GM19463 (cell line): ENCODE results near the gene CCDC91.
"Not testable (repeated sequence)": the region's sequence is repeated elsewhere in the genome, so short reads cannot be mapped to it uniquely, and the experiment has no call there.

ENCODE experiments used
- ATAC-seq: cut with Tn5 transposase; IDR thresholded peaks from one replicate; pipeline ENCODE4 v1.9.1; 2021; ENCODE audit warnings: mild to moderate bottlenecking, moderate library complexity; ENCODE audit not compliant: unreplicated experiment

Gene CCDC91

DNA sequence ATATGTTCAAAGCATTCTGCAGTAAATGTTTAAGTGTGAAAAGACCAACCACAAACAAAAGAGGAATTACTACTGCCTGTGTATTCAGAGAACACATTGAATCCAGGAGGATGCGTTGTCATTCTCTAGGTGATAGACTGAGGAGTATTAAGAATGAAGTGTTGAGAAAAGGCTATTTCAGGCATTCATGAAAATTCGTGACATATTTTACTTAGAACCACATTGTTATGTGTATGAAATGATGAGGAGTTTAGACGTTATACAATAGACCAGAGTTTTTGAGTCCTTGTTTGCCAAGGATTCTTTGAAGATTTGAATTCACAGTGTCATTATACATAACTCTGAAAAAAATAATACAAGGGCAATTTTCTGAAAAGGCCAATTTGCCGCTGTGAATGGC lies 251.8 kb downstream of the CCDC91 start:
- ATAC-seq: no peak

DNA sequence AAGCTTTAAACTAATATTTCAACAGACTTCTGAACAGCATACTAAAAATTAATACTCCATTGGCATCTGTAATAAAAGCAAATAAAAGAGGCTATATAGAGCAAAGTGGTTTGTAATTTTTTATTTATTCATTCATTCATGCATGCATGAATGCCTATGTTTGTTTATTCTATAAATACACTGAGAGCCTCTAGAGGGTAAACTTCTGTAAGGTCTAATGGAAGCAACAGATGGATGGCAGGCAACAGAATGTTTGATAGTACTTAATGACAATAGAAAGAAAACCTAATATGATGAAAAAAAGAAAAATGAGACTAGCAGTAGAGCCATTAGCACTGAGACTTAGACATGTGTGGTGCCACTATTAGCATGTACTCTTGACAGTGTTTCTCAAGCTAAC lies 253.1 kb downstream of the CCDC91 start:
- ATAC-seq: no peak

DNA sequence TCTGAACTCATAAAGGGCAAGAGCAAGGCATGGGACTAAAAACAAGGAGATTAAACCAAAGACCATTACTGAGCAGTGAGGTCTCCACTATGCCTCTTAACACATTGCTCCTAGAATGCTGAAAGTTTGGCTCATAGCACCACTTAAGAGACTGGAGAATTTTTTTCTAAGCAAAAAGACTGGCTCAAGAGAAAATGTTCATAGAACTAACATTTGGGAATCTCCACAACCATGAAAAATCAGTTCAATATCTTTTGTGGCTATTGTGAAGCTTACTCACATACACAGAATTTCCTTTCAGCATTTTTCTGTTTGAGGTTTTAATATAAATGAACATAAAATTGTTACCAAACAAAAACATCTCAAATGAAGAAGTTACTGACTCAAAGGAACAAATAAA lies 255.8 kb downstream of the CCDC91 start:
- ATAC-seq: no peak

DNA sequence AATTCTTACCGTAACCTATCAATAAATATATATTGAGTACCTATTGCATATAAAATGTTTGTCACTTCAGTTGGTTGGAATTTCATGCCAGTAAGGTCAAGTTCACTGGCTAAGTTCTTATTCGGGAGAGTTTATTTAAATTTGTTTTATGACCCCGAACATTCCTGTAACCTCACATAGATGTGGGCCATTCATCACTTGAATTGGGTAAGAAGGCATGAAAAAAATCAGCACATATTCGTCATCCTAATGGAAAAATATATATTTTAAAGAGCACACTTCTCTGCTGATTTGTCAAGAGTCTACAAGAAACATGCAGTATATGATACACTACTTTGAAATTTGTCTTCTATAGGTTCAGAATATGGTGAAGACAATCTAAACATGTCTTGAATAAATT lies 263.4 kb downstream of the CCDC91 start:
- ATAC-seq: no peak

DNA sequence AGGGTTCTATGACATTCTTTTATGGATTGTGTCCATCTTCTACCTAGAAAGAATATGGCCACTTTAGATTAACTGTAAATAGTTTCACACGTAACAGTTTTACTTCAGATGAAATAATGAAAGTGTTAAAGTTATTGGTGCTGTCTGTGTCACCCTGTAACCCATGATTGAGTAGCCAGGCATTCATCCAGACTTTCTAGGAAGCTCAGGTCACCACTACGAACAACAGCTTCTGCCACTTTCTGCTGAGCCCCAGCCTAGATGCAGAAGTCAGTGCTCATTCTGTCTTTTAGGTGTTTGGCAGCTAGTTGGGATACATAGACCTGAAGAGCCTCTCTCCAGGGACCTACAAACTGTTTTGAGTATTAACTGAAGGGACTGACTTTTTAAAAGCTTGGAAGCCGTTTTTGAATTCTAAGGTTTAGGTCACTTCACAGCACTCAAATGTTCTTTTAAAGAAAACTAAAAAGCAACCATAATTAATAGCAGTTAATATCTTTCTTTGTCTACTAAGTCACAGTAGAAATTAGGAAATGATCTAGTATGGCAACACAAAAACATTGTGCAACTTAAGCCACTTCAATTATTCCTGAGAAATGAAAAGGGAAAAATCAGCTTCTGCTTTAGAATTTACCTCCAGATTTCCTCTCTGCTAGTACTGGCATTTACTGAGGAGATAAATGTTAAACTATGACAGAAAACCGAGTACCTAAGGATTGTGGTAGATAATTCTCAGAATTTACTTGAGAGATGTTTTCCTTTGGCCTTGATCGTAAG lies 266.9 kb downstream of the CCDC91 start:
- ATAC-seq: no peak

DNA sequence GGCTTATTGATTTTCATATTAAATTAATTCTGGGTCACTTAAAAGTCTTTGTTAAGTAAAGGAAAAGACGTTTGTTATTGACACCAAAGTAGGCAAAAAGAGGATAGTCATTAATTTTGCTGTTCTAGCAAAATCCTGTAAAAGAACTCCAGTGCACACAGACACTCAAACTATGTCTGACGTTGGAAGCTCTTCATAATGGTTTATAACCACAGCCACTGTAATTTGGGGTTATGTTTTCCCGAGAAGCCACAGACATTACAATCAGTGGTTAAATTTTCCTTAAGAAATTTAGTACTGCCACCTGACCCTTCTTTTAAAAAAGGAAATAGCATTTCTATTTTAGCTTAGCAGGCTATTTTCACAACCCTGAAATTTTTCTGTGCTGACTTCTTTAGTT lies 267.5 kb downstream of the CCDC91 start:
- no peak for ATAC-seq

DNA sequence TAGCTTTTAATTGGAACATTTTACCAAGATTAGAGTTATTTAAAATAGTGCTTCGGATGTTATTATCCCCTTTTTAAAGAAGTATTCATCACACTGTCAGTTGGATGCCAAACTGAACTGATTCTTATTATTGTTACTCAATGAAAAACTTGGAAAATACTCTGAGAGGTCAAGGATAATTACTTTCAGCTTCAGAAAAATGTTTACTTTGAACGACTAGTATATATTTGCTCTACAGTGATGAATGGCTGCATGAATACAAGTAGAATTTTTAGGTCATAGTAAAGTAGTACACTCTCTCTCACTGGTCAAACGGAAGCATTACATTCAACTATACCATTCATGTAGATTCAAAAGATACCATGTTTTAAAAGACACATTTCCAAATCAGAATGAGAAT lies 269.2 kb downstream of the CCDC91 start:
- ATAC-seq: no peak

DNA sequence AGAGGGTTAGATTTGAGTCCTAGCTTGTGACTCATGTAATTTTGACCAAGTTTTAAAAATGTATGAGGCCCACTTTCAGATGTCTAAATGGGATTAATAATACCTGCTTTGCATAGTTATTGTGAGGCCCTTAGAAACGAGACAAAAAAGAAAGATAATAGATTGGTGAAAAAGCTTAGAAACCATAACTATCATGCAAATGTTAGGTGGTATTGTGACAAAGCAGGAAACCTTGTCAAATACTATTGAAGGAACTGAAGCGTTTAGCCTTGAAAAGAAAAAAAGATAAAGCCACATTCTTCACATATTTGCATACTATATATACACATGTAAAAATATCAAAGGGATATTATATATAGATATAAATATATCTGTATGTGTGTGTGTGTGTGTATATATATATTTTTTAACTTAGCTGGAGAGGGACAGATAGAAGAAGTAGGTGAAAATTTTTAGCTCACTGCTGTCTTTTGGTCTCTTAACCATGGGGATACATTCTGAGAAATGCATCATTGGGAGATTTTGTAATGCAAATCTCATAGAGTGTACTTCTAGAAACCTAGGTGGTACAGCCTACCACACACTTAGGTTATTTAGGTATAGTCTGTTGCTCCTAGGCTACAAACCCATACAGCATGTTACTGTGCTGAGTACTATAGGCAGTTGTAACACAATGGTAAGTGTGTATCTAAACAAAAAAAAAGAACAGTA lies 270.3 kb downstream of the CCDC91 start:
- peak; percentile 55 for ATAC-seq

DNA sequence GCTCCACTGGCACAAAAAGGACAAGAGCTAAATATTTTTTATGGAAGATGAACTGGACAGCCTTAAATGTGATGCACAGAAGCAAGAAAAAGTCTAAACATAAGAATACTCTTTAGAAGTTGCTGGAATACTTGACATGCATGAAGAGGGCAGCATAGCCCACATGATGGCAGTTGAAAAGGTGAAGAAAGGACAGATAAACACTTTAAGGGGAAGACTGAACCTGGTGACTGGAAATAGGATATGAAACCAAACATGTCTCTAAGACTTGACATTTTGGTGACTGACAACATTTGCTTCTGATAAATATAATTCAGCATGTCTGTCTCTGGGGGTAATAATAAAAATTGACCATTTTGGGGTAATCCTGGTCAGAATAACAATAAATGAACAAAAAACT lies 273.1 kb downstream of the CCDC91 start:
- ATAC-seq: no peak

DNA sequence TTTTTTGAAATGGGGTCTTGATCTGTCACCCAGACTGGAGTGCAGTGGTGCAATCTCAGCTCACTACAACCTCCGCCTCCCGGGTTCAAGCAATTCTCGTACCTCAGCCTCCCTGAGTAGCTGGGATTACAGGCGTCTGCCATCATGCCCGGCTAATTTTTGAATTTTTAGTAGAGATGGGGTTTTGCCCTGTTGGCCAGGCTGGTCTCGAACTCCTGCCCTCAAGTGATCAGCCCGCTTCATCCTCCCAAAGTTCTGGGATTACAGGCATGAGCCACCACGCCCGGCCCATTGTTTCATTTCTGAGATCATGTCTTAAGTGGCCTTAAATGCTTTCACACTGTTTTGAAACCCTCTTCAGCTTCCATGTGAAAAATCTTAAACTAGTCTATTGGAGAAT lies 281.5 kb downstream of the CCDC91 start:
- ATAC-seq: not testable (repeated sequence)

DNA sequence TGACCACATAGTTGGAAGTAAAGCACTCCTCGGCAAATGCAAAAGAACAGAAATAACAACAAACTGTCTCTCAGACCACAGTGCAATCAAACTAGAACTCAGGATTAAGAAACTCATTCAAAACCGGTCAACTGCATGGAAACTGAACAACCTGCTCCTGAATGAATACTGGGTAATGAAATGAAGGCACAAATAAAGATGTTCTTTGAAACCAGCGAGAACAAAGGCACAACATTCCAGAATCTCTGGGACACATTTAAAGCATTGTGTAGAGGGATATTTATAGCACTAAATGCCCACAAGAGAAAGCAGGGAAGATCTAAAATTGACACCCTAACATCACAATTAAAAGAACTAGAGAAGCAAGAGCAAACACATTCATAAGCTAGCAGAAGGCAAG lies 285.9 kb downstream of the CCDC91 start:
- ATAC-seq: not testable (repeated sequence)

DNA sequence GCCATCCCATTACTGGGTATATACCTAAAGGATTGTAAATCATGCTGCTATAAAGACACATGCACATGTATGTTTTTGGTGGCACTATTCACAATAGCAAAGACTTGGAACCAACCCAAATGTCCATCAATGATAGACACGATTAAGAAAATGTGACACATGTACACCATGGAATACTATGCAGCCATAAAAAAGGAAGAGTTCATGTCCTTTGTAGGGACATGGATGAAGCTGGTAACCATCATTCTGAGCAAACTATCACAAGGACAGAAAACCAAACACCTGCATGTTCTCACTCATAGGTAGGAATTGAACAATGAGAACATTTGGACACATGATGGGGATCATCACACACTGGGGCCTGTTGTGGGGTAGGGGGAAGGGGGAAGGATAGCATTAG lies 288.8 kb downstream of the CCDC91 start:
- ATAC-seq: not testable (repeated sequence)

DNA sequence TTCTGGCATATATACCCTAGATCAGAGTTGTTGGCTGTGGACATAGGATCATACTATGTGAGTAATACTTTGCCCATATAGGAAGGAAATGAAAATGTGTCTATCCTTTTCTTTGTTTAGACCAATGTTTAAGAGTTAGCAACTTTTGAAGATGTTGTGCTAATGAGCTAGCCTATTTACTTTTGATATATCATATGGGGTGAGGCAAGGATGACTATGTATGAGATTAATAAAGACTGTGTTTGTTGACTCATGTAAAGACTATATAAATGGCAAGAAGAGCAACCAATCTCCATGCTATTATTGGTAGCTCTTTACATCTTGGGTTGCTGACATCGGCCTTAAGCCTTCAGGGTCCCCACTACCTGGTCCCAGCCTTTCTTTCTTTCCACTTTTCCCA lies 289.4 kb downstream of the CCDC91 start:
- no peak for ATAC-seq

DNA sequence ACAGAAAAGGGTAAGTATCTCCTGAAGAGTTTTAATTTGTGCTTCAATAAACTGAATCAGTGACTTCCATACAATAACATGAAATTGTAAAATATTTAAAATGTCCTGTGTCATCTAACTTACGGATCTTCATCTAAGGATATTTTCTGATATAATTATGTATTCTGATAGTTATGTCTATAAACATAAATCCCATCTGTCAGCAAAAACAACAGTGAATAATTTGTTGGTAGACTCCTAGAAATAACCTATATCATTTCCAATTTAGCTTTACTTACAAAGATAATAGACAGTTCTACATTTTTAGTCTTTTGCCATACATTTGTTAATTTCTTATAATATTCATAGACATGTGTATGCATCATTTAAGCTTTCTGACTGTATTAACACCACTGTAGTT lies 293.9 kb downstream of the CCDC91 start:
- no peak for ATAC-seq

DNA sequence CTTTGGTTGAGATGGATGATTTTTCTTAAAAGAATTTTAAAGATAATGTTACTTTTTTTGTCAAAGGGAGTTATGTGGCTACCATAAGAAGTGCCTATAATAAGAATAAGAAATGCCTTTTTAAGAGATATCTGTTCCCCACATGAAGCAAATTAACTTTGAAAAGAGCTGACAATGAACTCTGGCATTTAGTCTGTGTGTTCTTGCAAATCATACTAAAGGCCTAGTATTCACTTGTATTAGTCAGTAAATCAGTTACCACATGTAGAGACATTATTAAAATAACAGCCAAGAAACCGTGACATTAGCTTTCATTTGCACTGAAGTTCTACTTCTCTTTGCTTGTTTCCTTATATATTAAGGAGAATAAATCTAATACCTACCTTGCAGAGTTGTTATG lies 296.3 kb downstream of the CCDC91 start:
- no peak for ATAC-seq

DNA sequence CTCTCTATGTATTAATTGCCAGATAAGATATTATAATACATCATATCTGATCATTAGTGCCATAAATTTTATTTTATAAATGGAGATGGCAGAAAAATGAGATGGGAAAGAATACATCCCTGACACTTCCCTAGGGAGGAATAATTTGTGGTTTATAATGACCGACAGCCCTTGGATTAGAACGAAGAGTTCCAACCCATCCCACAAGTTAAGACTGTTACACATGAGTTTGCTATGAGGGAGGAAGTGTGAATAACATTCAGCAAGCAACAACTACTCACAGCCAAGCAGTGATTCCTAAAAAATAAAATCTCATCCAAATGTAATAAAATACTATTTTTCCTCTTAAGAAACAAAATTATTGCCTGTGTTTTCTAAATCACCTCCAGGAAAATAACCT lies 299.0 kb downstream of the CCDC91 start:
- no peak for ATAC-seq

DNA sequence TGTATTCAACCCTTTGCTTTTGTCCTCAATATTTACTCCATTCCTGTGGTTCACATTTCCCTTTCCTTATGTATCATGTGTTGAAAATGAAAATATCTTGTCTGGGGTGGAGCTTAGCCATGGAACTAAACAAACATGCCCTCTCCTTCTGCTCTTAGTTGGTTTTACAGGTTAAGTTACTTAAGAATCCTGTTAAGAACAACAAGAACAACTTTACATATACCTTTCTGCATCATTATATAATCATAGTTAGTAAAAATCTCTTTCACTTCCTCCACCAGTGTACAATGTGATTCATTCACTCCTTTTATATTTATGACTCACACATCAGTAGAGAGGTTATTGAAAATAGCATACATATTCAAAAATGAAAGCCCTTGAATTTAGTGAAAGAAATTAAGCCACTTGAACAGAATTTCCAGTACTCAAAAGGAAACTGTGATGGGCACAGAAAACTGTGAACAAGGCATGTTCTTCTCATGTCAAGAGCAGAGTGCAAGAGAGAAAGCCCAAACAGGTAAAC lies 307.7 kb downstream of the CCDC91 start:
- ATAC-seq: peak; percentile 88

DNA sequence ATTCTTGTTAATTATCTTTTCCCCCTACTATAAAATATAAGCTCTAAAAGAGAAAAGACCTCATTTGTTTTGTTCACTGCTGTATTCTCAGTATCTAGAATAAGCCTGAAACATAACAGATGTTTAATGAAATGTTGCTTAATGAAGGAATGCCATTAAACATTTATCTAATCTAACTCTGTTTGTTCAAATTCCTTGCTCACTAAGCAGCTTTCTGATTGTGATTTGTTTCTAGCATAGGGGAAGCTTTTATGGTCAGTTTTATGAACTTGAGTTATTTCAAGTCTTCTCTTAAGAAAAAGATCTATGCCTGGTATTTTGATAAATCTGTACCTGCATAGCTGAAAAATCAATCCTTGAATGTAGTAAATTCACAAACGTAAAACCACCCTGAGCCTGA lies 308.6 kb downstream of the CCDC91 start:
- no peak for ATAC-seq

DNA sequence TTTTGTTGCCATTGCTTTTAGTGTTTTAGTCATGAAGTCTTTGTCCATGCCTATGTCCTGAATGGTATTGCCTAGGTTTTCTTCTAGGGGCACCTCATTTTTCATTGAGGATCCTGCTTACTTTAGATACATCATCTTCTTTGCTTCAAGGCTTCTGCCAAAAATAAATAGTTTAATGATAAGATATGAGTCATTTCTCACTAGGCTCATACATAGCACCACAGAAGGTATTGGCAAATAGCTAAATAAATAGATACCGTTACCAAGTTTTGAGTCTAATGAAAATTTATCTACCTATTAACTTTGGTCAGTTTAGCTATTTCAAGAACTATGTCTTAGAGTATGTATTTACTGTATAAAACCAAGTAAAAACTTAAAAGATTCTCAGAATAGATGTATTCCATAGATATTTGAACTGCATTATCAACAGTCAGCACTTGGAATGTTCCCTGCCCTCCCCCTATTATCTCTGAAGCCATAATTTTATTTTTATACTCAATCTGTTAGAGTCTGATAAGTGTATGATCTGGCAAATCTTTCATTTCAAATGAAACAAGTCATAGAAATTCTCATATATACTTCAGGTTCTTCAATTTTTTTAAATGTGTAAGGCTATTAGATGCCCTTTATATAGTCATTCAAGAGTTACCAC lies 310.2 kb downstream of the CCDC91 start:
- ATAC-seq: no peak

DNA sequence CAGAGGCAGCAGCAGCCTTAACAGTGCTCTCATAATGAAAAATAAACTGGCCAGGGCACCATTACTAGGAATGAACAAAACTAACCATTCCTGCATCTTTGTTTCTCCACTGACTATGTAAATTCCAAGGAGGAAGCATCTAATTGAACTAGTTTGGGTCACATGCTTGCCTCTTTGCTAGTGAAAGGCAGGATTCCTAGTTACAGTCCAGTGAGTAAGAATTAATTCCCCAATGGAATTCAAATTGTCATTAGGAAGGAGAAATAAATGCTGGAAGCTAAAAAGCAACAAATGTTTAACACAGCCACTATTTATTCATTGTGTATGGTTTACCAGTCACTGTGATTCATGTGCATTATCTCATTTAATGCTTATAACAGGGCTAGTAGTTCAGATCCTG lies 316.0 kb downstream of the CCDC91 start:
- ATAC-seq: no peak

DNA sequence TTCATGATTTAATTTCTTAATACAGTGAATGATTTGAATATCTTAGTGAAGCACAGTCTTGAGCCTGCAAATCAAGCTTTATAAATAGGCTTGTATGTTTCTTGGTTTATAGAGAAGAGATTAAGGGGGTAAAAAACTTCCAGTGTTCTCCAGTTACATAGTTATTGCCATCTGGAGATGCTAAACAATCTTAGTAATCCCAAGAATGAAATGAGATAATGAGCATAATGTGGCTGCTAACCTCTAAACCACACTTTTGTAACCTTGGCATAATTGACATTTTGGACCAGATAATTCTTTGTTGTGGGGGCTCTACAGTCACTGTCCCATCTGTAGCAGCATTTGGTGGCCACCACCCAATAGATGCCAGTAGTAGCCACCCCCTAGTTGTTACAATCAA lies 316.8 kb downstream of the CCDC91 start:
- no peak for ATAC-seq

DNA sequence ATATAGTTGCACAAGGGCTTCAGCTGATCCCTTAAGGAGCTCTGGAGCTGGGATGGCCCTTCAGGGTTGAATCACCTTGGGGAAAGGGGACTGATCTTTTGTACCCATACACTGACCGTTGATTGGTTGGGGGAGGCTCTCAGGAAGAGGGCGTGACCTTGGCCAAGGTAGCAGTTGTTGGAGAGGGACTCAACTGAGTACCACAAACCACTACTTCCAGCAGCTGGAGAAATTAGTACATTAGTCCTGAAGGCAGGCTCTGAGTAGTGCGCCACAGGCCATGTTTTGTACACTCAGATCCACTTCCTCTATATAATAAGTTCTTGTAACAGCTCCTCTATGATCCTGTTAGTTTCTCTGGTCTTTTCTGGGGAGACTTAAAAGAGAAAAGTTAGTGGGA lies 317.6 kb downstream of the CCDC91 start:
- ATAC-seq: no peak
